GM21825 (cell line): ENCODE data around the gene STAU1.
"Not testable (repeated sequence)": the region's sequence is repeated elsewhere in the genome, so short reads cannot be mapped to it uniquely, and the experiment has no call there.

Source experiments
- ATAC-seq: cut with Tn5 transposase; IDR thresholded peaks from one replicate; pipeline ENCODE4 v1.9.1; 2021; ENCODE audit warnings: mild to moderate bottlenecking, moderate library complexity; ENCODE audit not compliant: unreplicated experiment

The STAU1 gene

GRCh38 chr20:49167811-49168507 lies 20.2 kb downstream of the STAU1 start:
- no peak for ATAC-seq

DNA sequence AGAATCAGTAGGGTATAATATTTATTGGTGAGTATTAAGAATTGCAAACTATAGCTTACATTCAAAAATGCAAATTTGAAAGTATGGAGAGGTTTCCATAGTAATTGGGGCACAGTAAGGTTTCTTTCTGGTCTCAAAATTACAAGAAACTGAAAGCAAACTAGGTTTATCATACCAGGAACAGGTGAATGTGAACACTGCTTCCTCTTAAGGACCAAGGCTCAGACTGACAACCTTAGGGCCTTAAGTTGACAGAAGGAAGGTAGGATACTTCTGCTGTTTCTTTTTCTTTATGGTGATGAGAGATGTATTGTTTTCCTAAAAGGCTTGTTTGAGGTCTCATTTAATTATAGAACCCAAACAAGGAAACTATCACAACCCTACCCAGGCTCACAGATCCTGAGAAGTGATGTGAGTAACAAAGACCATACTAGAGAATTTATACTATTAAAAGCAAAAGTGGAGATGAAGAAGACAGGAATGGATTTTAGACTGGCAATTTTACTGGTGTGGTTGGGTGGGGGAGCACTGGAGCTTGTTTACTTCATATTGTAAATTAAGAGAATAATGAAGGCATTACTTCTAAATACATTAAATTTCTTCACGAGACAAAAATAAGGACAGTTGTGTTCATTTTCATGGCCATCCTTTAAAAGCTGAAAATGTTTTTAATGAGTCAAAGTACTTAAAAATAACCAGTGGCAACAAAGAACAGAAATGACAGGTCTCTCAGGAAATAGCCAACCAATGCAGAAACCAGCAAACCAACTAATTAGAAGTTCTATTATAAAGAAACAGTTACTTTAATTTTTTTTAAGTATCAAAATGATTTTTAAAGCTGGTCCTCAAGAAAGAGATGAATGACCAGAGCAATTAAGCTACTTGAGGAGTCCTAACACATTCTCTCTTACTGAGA lies 21.3 kb downstream of the STAU1 start:
- ATAC-seq = peak; percentile 66

- ATAC-seq = no peak
Observed at GRCh38 chr20:49165611-49166010, 22.5 kb downstream of the STAU1 start.

GRCh38 chr20:49163696-49164095 lies 24.4 kb downstream of the STAU1 start:
- no peak for ATAC-seq

DNA sequence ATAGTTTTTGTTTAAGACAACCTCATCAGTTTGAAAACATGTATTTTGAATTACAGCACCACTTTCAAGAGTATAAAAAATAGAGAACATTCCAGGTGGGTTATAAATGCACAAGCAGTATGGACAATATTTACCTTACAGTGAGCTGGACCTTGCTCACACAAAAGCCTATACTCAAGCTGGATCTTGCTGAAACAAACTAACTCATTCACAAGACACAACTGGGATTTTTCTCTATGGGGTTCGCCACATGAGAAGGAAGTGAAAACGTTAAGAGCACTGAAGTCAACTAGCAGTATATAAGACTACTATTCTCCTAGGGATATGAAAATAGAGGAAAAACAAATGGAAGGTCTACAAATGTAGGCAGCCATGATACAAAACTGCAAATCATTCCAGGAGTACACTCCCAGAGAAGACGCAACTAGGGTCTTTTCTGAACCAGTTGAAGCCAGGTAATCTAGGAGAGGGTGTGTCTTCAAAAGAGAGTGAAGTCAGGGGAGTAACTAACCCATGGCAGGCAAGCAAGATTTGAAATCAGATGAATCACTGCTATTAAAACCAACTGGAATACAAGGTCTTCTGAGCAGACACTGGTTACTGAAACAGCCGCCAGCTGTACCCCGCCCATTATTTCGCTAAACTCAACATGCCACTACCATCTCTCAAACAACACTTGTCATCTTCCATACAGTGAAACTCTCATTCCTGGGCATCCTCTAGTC lies 26.5 kb downstream of the STAU1 start:
- no peak for ATAC-seq

- ATAC-seq = no peak
Observed at GRCh38 chr20:49160057-49160929, 27.8 kb downstream of the STAU1 start.

DNA sequence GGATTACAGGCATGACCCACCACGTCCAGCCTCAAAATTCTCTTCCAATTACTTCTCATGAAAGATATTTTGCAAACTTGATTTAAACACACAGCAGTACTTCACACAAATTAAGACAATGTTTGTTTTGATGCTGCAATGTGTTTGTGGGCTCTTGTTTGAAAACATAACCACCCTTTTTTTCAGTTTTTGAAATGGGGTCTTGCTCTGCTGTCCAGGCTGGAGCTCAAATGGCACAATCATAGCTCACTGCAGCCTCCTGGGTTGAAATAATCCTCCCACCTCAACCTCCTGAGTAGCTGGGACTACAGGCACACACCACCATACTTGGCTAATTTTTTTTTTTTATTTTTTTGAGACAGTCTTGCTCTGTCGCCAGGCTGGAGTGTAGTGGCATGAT lies 31.0 kb downstream of the STAU1 start:
- no peak for ATAC-seq

- no peak for ATAC-seq
Observed at GRCh38 chr20:49156481-49156880, 31.7 kb downstream of the STAU1 start.

GRCh38 chr20:49151436-49151835 lies 36.7 kb downstream of the STAU1 start:
- ATAC-seq = no peak

GRCh38 chr20:49149281-49150045 lies 38.7 kb downstream of the STAU1 start:
- no peak for ATAC-seq

DNA sequence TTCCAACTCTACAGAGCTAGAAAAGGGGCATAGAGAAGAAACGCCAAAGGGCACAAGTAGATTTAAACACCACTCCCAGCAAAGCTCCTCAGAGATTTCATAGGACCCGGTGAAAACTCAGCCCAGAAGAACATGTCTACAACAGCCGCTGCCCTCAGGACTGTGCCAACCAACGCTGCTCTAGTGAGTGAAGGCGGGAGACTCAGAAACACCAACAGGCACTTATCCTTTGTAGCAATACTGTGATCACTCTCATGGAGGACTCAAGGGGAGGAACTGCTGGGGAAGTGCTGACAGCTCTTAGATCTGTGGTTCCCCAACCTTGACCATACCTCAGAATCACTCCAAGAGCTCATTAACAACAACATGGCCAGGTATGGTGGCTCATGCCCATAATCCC lies 39.5 kb downstream of the STAU1 start:
- no peak for ATAC-seq

- no peak for ATAC-seq
Observed at GRCh38 chr20:49147296-49147695, 40.8 kb downstream of the STAU1 start.

DNA sequence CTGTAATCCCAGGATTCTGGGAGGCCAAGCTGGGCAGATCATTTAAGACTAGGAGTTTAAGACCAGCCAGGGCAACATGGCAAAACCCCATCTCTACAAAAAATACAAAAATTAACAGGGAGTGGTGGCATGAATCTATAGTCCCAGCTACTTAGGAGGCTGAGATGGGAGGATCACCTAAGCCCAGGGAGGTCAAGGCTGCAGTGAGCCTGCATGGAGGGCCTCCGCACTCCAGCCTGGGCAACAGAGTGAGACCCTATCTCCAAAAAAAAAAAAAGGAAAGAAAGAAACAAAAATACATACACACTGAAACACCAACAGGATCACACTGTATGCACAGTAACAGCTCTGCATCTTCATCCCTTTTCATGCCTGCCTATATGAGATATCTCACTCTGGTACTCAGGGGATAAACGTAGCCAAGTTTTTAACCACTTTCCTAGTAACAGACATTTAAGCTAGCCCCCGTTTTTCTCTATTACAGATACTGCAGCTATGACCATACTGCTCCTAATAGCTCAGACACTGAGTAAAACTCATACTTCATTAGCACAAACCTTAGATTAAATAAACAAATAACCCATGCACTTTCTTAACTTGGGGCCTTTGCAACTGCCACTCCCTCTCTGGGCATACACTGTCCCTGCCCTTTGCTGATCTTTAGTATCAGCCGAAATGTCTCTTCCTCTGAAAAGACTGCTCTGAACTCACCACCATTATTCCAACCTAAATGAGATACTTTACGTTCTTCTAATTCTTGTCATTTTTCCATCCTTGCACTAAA lies 41.5 kb downstream of the STAU1 start:
- no peak for ATAC-seq

GRCh38 chr20:49140834-49141233 lies 47.3 kb downstream of the STAU1 start:
- no peak for ATAC-seq

DNA sequence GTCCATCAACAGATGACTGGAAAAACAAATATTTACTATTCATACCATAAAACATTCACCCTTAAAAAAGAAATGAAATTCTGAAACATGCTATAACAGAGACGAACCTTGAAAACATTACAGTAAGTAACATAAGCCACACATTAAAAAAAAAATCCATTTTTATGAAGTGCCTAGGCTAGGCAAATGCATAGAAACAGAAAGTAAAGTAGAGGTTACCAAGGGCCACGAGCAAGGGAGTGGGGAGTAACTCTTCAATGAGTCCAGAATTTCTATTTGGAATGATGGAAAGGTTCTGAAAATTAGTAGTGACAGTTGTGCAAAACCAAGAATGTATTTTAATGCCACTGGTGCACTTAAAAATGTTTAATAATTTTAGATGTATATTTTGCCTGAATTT lies 47.7 kb downstream of the STAU1 start:
- ATAC-seq = no peak

- ATAC-seq = no peak
Observed at GRCh38 chr20:49138431-49138830, 49.7 kb downstream of the STAU1 start.

DNA sequence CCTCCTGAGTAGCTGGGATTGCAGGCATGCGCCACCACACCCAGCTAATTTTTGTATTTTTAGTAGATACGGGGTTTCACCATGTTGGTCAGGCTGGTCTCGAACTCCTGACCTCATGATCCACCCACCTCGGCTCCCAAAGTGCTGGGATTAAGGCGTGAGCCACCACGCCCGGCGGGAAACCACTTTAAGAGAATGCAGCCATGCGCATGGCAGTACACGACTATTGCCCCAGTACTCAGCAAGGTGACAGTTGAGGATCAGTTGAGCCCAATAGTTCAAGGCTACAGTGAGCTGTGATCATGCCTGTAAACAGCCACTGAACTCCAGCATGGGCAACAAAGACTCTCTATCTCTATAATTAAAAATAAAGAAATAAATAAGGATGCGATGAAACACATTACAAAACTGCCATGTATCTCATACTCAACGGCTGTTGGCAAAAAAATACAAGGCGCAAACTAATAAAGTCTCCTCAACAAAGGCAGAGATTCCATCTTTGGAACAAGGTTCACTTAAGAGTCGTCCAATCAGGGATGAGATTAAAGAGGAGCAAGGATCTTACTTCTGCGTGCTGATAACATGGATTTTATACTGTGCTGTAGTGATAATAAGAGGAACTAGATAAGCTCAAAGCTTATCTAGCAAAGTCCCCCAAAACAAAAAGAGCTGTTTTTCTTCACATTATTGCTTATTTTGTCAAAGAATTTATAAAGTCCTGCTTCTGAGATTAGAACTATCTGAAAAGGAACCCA lies 51.1 kb downstream of the STAU1 start:
- ATAC-seq = no peak

DNA sequence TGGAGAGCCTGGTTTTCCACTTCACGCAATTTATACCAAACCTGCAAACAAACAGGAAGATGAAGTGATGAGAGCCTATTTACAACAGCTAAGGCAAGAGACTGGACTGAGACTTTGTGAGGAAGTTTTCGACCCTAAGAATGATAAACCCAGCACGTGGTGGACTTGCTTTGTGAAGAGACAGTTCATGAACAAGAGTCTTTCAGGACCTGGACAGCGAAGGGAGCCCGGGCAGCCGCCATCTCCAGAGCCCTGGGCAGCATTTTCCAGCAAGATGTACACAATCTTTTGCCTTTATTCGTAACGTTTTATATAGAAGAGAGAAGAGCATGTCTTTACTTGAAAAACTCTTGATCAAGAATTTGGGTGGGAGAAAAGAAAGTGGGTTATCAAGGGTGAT lies 53.3 kb downstream of the STAU1 start:
- not testable (repeated sequence) for ATAC-seq
